Dermis microvascular lymphatic vessel endothelial cell (primary cell): ENCODE results near the gene ZC3H13. TPM values are rescaled to one million over a fixed set of nuclear protein-coding genes. Genes with fewer than 3 reads are reported as not detected.
"Not testable (repeated sequence)": the region's sequence is repeated elsewhere in the genome, so short reads cannot be mapped to it uniquely, and the experiment has no call there.

Experiments
- DNase-seq, 2 donors: peaks; one replicate each; pipeline versions ENCODE4 v3.0.0 to v3.0.0-alpha.2; 2010; ENCODE audit warnings: low read depth in 2 of 2
- total RNA-seq: library from RNA; depleted of rRNA; stranded (reverse); fragments of >200 nt; gene quantifications from 2 replicates; pipeline ENCODE4 v1.2.1, GENCODE V29; 2014

Gene ZC3H13
- total RNA-seq, 1 donor from 2014 or later = 7.3 TPM

- DNase-seq = no peak
These were observed 37.2 kb downstream of the ZC3H13 start for GRCh38 chr13:46015366-46015765.

- no peak for DNase-seq
These were observed 40.1 kb downstream of the ZC3H13 start for GRCh38 chr13:46012404-46012803.

- DNase-seq = no peak
These were observed 42.4 kb downstream of the ZC3H13 start for GRCh38 chr13:46010148-46010547.

GRCh38 chr13:46008631-46009030, 43.9 kb downstream of the ZC3H13 start:
- no peak for DNase-seq

GRCh38 chr13:46006688-46007452, 45.7 kb downstream of the ZC3H13 start:
- DNase-seq = no peak

- DNase-seq = no peak
These were observed 48.1 kb downstream of the ZC3H13 start for GRCh38 chr13:46004491-46004890.

- no peak for DNase-seq
These were observed 55.9 kb downstream of the ZC3H13 start for GRCh38 chr13:45996631-45997030.

GRCh38 chr13:45995245-45995644, 57.3 kb downstream of the ZC3H13 start:
- no peak for DNase-seq

- DNase-seq = no peak
These were observed 57.8 kb downstream of the ZC3H13 start for GRCh38 chr13:45994752-45995151.

- peak in 1 of 2 donors; percentile 17 for DNase-seq
These were observed 62.9 kb downstream of the ZC3H13 start for GRCh38 chr13:45989607-45990006.

- not testable (repeated sequence) for DNase-seq
These were observed 71.4 kb downstream of the ZC3H13 start for GRCh38 chr13:45981127-45981526.

- no peak for DNase-seq
These were observed 77.2 kb downstream of the ZC3H13 start for GRCh38 chr13:45975337-45975736.

GRCh38 chr13:45974500-45974899, 78.0 kb downstream of the ZC3H13 start:
- DNase-seq = no peak

- no peak for DNase-seq
These were observed 85.0 kb downstream of the ZC3H13 start for GRCh38 chr13:45967589-45967988.

GRCh38 chr13:45966715-45967114, 85.8 kb downstream of the ZC3H13 start:
- no peak for DNase-seq

- DNase-seq = no peak
These were observed 91.1 kb downstream of the ZC3H13 start for GRCh38 chr13:45961468-45961867.

- DNase-seq = peak in 1 of 2 donors; percentile 32
These were observed 97.4 kb downstream of the ZC3H13 start for GRCh38 chr13:45954836-45955800.

- no peak for DNase-seq
These were observed 99.5 kb downstream of the ZC3H13 start for GRCh38 chr13:45953082-45953481.

- no peak for DNase-seq
These were observed 100.8 kb downstream of the ZC3H13 start for GRCh38 chr13:45951724-45952123.

GRCh38 chr13:45951166-45951565, 101.4 kb downstream of the ZC3H13 start:
- no peak for DNase-seq

GRCh38 chr13:45950386-45951000, 102.1 kb downstream of the ZC3H13 start:
- DNase-seq = no peak

- no peak for DNase-seq
These were observed 103.4 kb downstream of the ZC3H13 start for GRCh38 chr13:45949161-45949560.
